Heart right ventricle (tissue), 16 donors: ENCODE results near the gene CYSRT1. TPM values are rescaled to one million over a fixed set of nuclear protein-coding genes. Genes with fewer than 3 reads are reported as not detected.

Experiments used
- ATAC-seq, 8 donors: fragments of 200-7000 bp; cut with Tn5 transposase; one replicate each; pipeline ENCODE4 v1.9.1; 2020; ENCODE audit warnings: mild to moderate bottlenecking in 8 of 8, moderate library complexity in 8 of 8, moderate number of reproducible peaks in 1 of 8
- DNase-seq, 2 donors: peaks; one replicate each; pipeline ENCODE4 v3.0.0-alpha.2; 2020
- H3K27ac ChIP-seq, 10 donors: fragments of 200-600 bp; sonication (generic) in 2 of 10; one replicate each; pipeline versions ENCODE4 v1.5.0 to v1.8.0; 2020 to 2022; ENCODE audit warnings: mild to moderate bottlenecking in 3 of 10
- H3K27me3 ChIP-seq, 7 donors: fragments of 200-600 bp; one replicate each; pipeline ENCODE4 v1.8.0; 2021 to 2022; ENCODE audit warnings: mild to moderate bottlenecking in 2 of 7
- H3K36me3 ChIP-seq, 9 donors: fragments of 200-600 bp; sonication (generic) in 1 of 9; one replicate each; pipeline versions ENCODE4 v1.5.0 to v1.8.0; 2020 to 2022; ENCODE audit warnings: mild to moderate bottlenecking in 2 of 9
- H3K4me1 ChIP-seq, 9 donors: fragments of 200-600 bp; sonication (generic) in 1 of 9; one replicate each; pipeline versions ENCODE4 v1.5.0 to v1.8.0; 2020 to 2022; ENCODE audit warnings: mild to moderate bottlenecking in 4 of 9
- H3K4me3 ChIP-seq, 10 donors: fragments of 200-600 bp; sonication (generic) in 2 of 10; one replicate each; pipeline versions ENCODE4 v1.5.0 to v1.8.0; 2020 to 2022; ENCODE audit warnings: mild to moderate bottlenecking in 7 of 10, moderate library complexity in 2 of 10
- H3K9me3 ChIP-seq, 11 donors: fragments of 200-600 bp in 10 of 11; sonication (generic) in 2 of 11; one replicate each; pipeline versions ENCODE4 v1.5.0 to v1.8.0; 2013 to 2022; ENCODE audit warnings: mild to moderate bottlenecking in 2 of 11, control low read depth in 1 of 11, moderate library complexity in 1 of 11
- CTCF ChIP-seq, 9 donors: fragments of 200-600 bp; sonication (generic) in 2 of 9; IDR thresholded peaks; one replicate each; pipeline versions ENCODE4 v1.5.0 to v1.8.0; 2021 to 2022; ENCODE audit warnings: antibody characterized with exemption in 9 of 9, mild to moderate bottlenecking in 5 of 9, moderate library complexity in 1 of 9
- WGBS, 2 donors: extraction: QIAGEN DNeasy Blood & Tissue Kit; methylation state at CpG; one replicate each; pipeline ENCODE4 v1.1.7; 2013; ENCODE audit warnings: inconsistent platforms in 1 of 2; 5-methylcytosine and 5-hydroxymethylcytosine counted together
- intact Hi-C, 10 donors: fragments of 100-400 bp; cut with DNase I; formaldehyde crosslinking; loops; one replicate each; pipeline versions ENCODE4 v1.11.1 to v1.14.2; 2022
- polyA plus RNA-seq, 2 donors: library from polyadenylated mRNA; stranded (reverse); fragments of 200-250 nt; gene quantifications; one replicate each; pipeline ENCODE4 v1.2.3, GENCODE V29; 2013
- total RNA-seq, 10 donors: library from RNA; stranded (reverse); fragmentation: NEBNext Ultra II Directional in 3 of 10; extraction: Animal tissue kit (Norgen Biotek cat#: 25700) in 3 of 10; gene quantifications; one replicate each; pipeline versions ENCODE4 v1.2.1 to v1.2.4, GENCODE V29; 2021 to 2023
- donor health status: Arrhythmogenic right ventricular cardiomyopathy.
- donor health status: ischemic (EF 13 %, LVEDD 7.1; RV severe dilation, severe dysfunction).
- donor health status: healthy with polysubstance abuse.
- donor health status: DM: no; HTN: yes; CAD: no.
- donor health status: DM: no; HTN: no; CAD: no.
- donor health status: ischemic (EF 25% LVEDD 6.9; RV normal size, moderate dysfunction).
- donor health status: ischemic (EF 25% LVEDD 5.7; RV mildly dilated, moderate dysfunction).
- donor health status: healthy.
- donor health status: DM: yes; HTN: yes; CAD: no.
- donor health status: Ischemic cardiomyopathy.
- donor health status: ischemic (EF 35%, LVEDD 5.7; RV mildly dilated, moderate dysfunction).
- donor health status: nonischemic (EF 11% LVEDD 7.7; RV severe dilation, severe dysfunction).
- donor health status: DM: yes; HTN: yes; CAD: no.
- donor health status: PGD.
- donor health status: ischemic (EF 29% LVEDD 5.4; RV normal size, mild dysfunction).
- donor health status: nonischemic (EF 23%, LVEDD 6.1; RV moderate dilation, normal function).

The CYSRT1 gene
- total and polyA plus RNA-seq, 12 donors = 0.19 to 0.71 (median 0.37) TPM; not detected in 4

- peak overlapping the region; percentile 48 to 97 (median 70) for H3K4me3 ChIP-seq
- peak in 2 of 9 donors; percentile 13 to 21 for TF ChIP-seq CTCF (IDR thresholded peaks at IDR 0.05)
- peaks cover 16 to 76% (median 56%) of the 10 kb centered on the region in 9 donors for H3K4me1 ChIP-seq
- no peaks in the 10 kb centered on the region for H3K9me3 ChIP-seq
- peak; percentile 51 to 68 (median 57) for ATAC-seq
- intact Hi-C loops = loop anchor here in 1 of 10 donors (2.0 kb wide), 1 partner anchor 18 kb away; the partner anchor contains the start of gene RNF208
- WGBS, 2 donors = 0 to 1% methylated on average over 48 to 58 of the region's 58 CpGs
- peak overlapping the region; percentile 88 to 100 (median 98) for H3K27ac ChIP-seq
- H3K27me3 ChIP-seq = peaks cover 0 to 2% (median 0%) of the 10 kb centered on the region in 7 donors
- peak; percentile 79 to 85 for DNase-seq
- peaks cover 0 to 26% (median 12%) of the 10 kb centered on the region in 9 donors for H3K36me3 ChIP-seq
Measured at GRCh38 chr9:137240318-137240840, 15.4 kb downstream of the CYSRT1 start.

GRCh38 chr9:137240841-137241489 lies 16.0 kb downstream of the CYSRT1 start, which contains the start of gene TUBB4B:
Gene TUBB4B (plus strand): TSS chr9:137241287. CDS start chr9:137241361, 74 bp downstream.
- H3K9me3 ChIP-seq = no peaks in the 10 kb centered on the region
- H3K36me3 ChIP-seq = peaks cover 0 to 26% (median 12%) of the 10 kb centered on the region in 9 donors
- TF ChIP-seq CTCF (IDR thresholded peaks at IDR 0.05) = no peak
- WGBS, 2 donors = 1% methylated on average over 67 of the region's 67 CpGs
- H3K4me1 ChIP-seq = peaks cover 16 to 71% (median 53%) of the 10 kb centered on the region in 9 donors
- H3K27me3 ChIP-seq = no peaks in the 10 kb centered on the region
- intact Hi-C loops = loop anchor here in 1 of 10 donors (2.0 kb wide), 1 partner anchor 18 kb away; the partner anchor contains the start of gene RNF208
- ATAC-seq = peak; percentile 85 to 94 (median 89)
- peak within 1 kb of the TSS; percentile 91 to 100 (median 98) for H3K27ac ChIP-seq
- H3K4me3 ChIP-seq = peak within 1 kb of the TSS; percentile 75 to 97 (median 92)
- peak; percentile 99 to 100 for DNase-seq

GRCh38 chr9:137241490-137242268 lies 16.7 kb downstream of the CYSRT1 start:
- Histone ChIP-seq H3K36me3 (peaks cover 0 to 26% (median 12%) of the 10 kb centered on the region in 9 donors), H3K27me3 (no peaks in the 10 kb centered on the region), H3K9me3 (no peaks in the 10 kb centered on the region), H3K4me3 (peak overlapping the region; percentile 56 to 97 (median 92)), H3K27ac (peak overlapping the region; percentile 88 to 99 (median 94)), H3K4me1 (peaks cover 11 to 64% (median 46%) of the 10 kb centered on the region in 9 donors)
- DNase-seq = peak; percentile 63 to 71
- 1 to 2% methylated on average over 55 to 83 of the region's 83 CpGs for WGBS, 2 donors
- intact Hi-C loops = loop anchor here in 2 of 10 donors (1.0 to 2.0 kb wide), 2 partner anchors 12 to 19 kb away; partner anchors contain the start of gene RNF208 (in 1 of the 2)
- peak in 3 of 8 donors; percentile 7 to 23 (median 9) for ATAC-seq
- no peak for TF ChIP-seq CTCF (IDR thresholded peaks at IDR 0.05)
